HG03066 (cell line): ENCODE results near the gene SEMA4D.
A peak's percentile ranks its signal among the peaks of the same experiment; 100 is the strongest.

ENCODE experiments used
- ATAC-seq: cut with Tn5 transposase; IDR thresholded peaks from one replicate; pipeline ENCODE4 v1.9.1; 2021; ENCODE audit warnings: low read depth; ENCODE audit not compliant: unreplicated experiment

SEMA4D gene

DNA sequence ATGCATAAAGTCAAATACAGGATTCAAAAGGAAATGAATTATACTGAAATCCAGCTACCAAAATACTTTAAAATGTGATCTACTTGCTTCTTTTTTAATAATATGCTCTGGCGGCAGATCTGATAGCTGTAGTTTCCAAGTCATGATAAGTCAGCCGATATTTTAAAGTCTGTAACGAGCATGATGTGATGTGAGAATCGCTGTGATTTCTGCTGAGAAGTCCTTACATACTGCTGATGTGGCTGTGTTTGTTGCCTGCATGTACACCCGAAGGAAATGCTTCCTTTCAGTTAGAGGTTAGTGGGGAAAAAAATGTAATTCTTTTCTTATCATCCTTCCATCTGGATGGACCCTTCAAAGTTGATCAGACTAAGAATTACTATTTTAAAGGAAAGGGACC is 4.8 kb upstream of the SEMA4D start:
- no peak for ATAC-seq

DNA sequence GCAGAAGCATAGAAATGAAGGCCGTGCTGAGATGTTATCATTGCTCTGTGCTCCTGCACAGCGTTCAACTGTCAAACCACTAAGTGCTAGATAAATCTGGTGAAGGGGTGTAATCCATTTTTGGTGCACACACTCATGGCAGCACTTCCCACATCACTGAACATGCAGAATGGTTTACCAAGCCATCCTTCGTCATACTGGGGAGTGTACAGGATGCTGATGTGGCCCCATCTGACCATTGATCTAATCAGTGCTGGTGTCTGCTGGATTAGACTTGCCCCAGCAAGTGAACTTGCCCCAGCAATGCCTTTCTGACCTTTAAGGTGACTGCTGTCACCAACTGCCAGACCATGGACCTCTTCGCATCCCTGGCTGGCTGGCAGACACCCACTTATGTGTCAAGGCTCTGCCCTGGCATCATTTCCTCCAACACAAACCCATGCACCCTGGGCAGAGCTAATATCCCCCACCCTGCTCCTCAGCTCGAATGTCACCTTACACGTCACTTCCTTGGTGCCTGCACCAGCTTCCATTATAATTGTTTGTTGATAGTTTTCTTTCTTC is 4.2 kb upstream of the SEMA4D start:
- ATAC-seq: no peak

GRCh38 chr9:89501311-89501898 is 3.5 kb upstream of the SEMA4D start:
- ATAC-seq: no peak

DNA sequence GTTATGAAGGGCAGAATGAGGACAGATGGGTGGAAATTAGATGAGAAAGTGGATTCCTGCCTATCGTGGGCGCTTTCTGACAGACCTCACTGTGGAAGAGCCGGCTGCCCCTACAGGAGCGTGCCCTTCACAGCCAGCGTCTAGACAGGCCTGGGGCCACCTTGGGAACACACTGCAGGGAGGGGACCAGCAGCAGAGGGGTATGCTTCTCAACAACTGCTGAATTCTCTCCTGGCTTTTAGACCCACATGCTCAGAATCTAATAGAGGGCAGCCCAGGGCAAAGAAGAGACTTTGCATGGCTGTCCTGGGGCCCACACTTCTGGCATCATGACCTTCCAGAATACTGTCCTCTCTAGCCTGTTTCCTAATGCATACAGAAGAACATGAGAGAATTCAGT is 2.1 kb upstream of the SEMA4D start:
- no peak for ATAC-seq

- ATAC-seq: peak; percentile 38
These were observed 1.1 kb upstream of the SEMA4D start for GRCh38 chr9:89498852-89499480.

DNA sequence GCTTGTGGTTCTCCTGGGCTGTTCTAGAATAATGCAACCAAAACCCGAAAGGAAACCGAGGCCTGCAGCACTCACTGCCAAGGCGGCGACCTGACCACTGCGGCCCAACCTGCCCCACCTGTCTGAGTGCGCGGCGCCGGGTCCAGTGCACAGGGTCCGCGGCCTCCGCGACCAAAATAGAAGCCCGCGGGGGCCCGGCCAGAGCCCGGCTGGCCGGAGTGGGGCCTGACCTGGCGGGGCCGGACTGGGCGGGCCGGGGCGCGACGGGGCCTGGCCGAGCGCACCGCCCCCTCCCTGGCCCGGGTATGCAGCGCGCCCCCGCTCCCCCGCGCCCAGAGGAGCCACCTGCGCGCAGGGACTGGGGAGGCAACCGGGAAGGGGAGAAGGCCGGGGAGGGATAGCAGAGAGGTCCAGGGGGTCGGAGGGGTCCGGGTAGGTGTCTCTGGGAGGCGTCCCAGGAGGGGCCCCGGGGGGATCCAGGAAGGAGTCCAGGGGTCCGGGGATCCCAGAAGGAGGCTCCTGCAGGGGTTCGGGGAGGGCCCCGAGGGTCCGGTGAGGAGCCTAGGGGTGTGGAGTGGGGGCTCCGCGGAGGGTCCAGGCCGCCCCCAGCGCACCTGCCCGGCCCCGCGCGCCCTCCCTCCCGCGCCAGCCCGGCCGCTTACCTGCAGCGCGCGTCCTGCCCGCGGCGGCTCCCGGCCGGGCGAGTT is 503 bp downstream of the SEMA4D start:
- ATAC-seq: peak; percentile 35

GRCh38 chr9:89496645-89497256 is 1.2 kb downstream of the SEMA4D start:
- ATAC-seq: no peak

GRCh38 chr9:89495824-89496560 is 1.9 kb downstream of the SEMA4D start:
- no peak for ATAC-seq

DNA sequence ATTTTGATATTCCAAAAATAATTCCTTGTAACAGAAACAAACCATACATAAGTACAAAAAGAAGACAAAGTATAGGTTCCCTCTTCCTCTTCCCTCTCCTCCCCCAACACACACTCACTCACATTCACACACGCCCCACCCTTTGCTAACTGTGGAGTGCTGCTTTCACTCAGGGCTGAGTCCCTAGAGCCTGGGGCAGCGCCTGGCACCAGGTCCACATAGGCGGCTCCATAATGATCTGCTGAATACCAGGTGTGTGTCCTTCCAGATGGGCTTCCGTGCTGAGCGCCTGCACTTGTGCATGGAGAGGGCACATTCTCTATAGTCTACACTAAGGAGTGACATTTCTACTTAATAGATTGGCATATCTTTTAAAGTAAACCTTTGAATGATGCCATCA is 3.7 kb downstream of the SEMA4D start:
- no peak for ATAC-seq

GRCh38 chr9:89493671-89494070 is 4.2 kb downstream of the SEMA4D start:
- ATAC-seq: no peak

DNA sequence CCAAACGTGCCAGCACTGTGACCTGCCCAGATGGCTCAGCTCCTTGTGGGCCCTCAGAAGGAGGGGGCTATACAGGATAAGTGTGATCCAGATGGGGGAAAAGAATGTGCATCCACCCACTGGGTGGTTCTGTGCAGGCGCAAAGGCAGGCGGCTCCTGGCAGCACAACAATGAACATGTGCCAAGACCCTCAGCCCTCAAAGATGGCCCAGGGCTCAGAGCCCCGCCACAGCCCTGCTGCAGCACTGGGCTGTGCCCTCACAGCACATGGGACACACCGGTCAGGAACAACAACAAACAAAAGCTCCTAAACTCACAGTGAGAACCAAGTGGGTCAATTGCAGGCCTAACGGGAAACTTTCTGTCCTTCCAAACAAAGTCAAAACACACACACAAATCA is 4.7 kb downstream of the SEMA4D start:
- no peak for ATAC-seq

GRCh38 chr9:89492586-89492985 is 5.3 kb downstream of the SEMA4D start:
- no peak for ATAC-seq

- ATAC-seq: no peak
These were observed 6.2 kb downstream of the SEMA4D start for GRCh38 chr9:89491694-89492093.

GRCh38 chr9:89489548-89490530 is 8.1 kb downstream of the SEMA4D start:
- no peak for ATAC-seq

DNA sequence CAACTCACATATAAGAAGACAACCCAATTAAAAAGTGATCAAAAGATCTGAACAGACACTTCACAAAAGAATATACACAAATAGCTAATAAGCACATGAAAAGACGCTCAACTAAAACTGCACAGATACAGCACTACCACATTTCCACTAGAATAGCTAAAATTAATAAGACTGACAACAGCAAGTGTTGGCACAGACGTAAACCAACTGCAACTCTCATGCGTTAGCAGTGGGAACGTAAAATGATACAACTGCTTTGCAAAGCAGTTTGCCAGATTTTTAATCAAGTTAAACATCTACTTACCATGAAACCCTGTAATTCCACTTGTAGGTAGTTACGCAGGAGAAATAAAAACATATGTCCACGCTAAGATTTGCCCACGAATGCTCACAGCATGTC is 9.0 kb downstream of the SEMA4D start:
- no peak for ATAC-seq

DNA sequence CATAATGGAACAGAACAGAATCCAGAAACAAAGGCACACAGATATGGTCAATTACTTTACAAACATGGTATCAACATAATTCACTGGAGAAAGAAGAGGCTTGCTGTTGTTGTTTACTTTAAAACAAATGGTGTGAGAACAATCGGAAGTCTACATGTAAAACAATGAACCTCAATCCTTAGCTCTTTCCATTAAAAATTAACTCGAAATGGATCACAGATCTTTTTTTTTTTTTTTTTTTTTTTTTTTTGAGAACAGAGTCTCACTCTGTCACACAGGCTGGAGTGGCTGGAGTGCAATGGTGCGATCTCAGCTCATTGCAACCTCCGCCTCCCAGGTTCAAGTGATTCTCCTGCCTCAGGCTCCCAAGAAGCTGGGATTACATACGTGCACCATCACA is 9.8 kb downstream of the SEMA4D start:
- ATAC-seq: no peak

- ATAC-seq: no peak
These were observed 11.2 kb downstream of the SEMA4D start for GRCh38 chr9:89486681-89487080.

- ATAC-seq: no peak
These were observed 13.2 kb downstream of the SEMA4D start for GRCh38 chr9:89484475-89485404.
